HG03066 (cell line): Measurements from ENCODE around the gene UCP3.

Experiments
- ATAC-seq: cut with Tn5 transposase; IDR thresholded peaks from one replicate; pipeline ENCODE4 v1.9.1; 2021; ENCODE audit warnings: low read depth; ENCODE audit not compliant: unreplicated experiment

The UCP3 gene

DNA sequence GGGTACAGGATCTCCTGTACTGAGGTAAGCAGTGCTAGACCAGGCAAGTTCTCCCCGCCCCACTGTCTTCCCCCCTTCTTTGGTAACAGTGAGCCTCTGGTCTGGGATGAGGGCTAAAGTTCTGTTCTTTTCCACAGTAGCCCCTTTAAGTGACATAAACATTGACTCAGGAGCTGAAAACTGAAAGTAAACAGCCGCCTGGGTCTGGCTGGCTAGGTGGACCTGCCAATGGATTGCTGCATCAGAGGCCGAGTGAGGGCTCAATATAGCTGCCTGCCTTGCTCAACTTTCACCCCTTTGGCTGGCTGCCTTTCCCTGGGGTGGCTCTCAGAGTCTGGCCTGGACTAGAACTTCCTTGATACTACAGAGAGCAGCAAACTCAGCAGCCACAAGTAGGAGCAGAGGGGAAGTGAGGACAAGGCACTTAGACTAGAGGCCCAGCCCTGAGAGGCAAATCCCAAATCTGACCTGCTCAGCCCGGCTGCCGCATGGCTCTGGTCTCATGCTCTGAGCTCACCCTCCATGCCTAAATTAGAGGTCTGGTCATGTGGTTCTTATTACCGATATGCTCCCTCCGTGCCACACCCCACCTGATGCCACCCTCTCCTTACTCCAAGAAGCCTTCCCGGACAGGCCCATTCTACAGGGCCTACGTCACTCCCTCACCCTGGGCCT lies 9.6 kb upstream of the UCP3 start:
- no peak for ATAC-seq

- ATAC-seq, result no peak
Observed at GRCh38 chr11:74017631-74018030, 8.7 kb upstream of the UCP3 start.

DNA sequence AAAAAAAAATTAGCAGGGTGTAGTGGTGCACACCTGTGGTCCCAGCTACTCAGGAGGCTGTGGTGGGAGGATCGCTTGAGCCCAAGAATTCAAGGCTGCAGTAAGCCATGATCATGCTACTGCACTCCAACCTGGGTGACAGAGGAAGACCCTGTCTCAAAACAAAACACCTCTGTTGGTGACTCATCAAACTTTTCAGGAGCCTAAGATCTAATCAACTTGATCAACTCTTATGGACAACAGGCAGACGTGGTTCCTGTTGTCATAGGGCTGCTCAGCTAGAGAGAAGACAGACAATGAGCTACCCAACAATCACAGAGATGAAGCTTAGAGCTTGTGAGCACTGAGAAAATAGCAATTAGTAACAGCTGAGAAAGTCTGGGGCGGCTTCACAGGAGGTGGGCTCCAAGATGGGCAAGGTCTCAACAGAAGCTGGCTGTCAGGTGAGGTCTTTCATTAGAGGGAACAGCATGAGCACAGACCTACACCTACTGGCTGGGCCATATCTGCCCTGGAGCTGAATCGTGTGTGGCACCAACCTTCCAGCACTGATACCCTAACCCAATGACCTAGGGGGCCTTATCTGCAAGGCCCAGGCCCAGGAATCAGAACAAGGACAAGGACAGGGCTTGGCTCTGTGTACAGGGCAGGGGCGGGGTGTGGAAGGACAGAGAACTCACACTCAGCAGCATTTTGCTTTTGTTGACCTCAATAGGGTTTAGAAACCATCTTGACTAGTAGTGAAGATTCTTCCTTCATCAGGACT lies 7.2 kb upstream of the UCP3 start:
- no peak for ATAC-seq

DNA sequence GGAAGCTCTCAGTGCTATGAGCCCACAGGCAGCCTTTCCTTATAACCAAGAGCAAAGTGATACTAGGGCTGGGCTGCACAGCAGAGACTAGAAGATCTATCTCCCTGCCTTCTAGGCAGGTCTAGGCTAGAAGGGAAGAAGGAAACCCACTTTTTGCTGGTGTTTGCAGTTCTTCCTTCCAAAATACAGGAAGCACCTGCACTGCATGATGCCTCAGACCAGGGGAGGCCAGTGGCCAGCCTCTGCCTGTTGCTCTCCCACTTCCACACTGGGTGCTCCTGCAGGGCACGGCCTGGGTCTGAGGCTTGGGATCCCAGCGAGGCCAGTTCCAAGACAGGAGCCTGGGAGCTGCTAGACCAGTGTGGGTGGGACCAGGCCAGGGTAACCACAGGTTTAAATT lies 6.0 kb upstream of the UCP3 start:
- ATAC-seq, result no peak

DNA sequence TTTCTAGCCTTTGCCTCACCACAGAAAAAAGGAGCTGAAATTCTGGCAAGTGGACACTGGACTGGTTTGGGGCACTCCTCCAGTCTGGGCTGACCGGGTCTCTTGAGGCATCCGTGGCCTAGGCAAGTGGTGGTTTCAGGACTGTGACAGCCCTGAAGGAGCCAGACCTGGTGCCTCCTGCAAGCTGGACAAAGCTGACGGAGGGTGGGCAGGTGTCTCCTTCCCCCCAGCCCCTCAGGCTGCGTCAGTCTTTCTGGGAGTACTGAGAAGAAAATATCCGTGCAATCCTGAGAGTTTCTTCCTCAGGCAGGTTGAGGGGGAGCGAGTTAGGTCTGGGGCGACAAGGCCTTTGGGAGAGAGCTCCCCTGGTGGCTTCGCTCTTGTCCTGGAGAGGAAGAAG lies 4.3 kb upstream of the UCP3 start:
- no peak for ATAC-seq

- no peak for ATAC-seq
Observed at GRCh38 chr11:74012074-74012809, 3.4 kb upstream of the UCP3 start.

DNA sequence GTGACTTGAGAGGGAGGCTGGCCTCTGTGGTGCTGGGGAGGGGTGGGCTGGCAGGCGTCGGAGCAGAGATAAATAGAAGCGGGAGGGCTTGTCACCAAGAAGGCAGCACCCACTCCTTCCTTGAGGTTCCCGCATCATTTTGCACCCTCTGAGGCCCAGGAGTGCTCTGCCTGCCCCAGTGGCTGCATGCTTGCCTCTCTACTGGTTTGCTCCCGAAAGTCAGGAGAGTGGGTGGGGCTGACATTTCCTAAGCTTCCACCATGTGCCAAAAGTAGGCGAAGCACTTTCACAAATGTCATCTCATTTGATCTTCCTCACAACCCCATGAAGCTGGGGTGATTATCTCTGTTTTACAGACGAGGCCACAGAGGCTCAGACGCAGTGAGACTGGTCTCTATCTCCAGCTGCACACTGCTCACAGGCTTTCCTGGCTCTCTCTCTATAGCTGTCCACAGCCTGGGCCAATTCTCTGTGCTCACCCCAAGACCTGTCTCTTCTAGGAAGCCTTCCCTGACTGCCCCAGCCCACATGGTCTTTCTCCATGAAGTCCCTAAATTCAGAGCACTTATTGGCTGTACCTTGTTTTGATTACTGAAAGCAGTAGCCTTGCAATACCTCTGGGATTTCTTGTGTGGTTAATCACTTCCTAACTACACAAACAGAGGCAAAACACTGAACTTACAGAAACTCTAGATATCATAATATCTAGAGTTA lies 2.6 kb upstream of the UCP3 start:
- ATAC-seq, result peak; percentile 58

DNA sequence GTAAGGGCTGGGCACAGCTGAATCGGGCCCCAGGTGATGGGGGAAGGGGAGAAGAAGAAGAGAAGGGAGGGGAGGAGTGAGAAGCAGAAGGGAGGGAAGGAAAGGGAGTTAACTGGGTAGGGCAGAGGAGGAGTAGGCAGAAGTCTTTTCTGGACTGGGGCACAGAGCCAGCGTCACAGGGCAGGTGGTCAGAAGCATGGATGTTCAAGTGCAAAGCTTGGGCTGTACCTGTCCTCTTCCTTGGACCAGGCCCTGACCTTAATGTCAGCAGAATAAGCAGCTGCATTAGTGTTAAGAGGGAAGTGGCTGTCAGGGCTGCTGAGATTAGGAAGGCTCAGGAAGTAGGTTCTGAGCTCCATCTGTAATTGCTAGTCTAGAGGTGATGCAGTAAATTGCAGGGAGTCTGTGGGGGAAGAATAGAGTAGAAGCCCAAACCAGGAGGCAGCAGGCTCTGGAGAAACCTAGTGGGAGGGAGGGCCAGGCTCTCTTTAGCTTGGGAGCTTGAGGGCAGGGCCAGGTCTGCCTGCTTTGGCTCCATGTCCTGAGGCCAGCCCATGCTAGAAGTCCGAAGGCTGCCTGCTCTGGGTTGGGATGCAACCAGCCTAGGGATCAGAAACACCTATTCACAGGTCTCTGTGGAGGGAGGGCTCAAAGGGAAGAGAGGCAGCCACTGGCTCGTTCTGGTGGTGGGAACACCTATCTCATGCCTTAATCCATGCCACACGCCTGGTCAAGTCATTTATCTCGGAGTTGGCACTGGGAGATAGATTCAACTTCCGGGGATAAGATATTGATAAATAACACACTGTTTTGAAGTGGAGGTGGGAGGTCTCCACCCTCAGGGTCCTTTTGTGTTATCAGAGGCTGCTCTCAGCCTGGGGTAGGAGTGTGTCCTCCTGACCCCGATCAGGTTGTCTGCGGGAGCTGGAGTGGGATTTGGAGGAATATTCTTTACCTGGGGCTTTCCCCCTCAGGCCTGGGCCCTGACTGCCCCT lies 1.7 kb upstream of the UCP3 start:
- ATAC-seq, result no peak

- no peak for ATAC-seq
Observed at GRCh38 chr11:74009675-74010305, 905 bp upstream of the UCP3 start.

- ATAC-seq, result no peak
Observed at GRCh38 chr11:74009230-74009547, 304 bp upstream of the UCP3 start.

- no peak for ATAC-seq
Observed at GRCh38 chr11:74007691-74008372, 1.1 kb downstream of the UCP3 start.

DNA sequence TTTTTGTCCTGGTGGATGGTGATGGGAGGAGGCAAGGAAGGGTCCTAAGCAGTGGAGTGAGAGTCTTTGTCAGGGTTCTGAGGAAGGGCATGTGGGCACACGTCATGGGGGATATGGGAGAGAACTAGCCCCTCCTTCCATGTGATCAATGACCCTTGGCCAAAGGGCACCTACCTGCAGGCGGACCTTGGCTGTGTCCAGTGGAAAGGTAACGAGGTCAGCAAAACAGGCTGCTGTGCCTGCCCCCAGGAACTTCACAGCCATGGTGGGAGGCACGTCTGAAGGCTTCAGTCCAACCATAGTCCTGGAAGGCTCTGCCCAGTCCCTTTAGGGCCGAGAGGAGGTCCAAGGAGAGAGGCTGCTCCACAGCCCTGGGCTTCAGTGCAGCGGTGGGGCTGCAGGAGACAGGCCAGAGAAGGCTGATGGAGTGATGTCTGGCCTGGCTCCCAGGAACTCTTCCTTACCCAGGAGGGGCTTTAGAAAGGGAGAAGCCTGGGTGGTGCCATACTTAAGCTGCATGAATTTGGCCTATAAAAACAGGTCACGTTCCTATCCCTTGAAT lies 2.1 kb downstream of the UCP3 start:
- ATAC-seq, result no peak

DNA sequence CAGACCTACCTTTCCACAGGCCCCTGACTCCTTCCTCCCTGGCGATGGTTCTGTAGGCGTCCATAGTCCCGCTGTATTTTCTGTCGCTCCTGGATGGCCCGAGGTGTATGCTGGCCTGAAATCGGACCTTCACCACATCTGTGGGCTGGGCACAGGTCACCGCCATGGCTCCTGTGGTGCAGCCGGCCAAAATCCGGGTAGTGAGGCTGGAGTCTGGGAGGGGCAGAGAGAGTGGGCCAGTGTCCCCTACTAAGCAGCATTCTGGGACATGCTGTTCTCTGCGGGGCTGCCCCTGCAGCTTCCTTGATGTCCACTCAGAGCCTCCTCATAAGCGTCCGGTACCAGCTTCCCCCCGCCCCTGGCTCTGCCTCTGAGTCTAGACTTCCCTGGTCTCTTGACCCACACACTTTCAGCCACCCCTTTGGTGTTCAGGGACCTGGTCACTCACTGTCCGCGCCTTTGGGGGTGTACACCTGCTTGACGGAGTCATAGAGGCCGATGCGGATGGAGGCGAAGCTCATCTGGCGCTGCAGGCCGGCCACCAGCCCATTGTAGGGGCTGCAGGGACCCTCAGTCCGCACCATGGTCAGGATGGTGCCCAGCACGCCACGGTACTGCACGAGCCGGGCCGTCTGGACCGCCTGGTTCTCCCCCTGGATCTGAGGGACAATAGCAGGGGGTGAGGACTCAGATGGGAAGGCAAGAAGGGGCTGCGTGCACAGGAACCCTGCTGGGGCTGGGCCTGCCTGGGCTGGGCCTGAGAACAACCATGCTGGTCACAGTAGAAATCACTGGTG lies 3.0 kb downstream of the UCP3 start:
- no peak for ATAC-seq

DNA sequence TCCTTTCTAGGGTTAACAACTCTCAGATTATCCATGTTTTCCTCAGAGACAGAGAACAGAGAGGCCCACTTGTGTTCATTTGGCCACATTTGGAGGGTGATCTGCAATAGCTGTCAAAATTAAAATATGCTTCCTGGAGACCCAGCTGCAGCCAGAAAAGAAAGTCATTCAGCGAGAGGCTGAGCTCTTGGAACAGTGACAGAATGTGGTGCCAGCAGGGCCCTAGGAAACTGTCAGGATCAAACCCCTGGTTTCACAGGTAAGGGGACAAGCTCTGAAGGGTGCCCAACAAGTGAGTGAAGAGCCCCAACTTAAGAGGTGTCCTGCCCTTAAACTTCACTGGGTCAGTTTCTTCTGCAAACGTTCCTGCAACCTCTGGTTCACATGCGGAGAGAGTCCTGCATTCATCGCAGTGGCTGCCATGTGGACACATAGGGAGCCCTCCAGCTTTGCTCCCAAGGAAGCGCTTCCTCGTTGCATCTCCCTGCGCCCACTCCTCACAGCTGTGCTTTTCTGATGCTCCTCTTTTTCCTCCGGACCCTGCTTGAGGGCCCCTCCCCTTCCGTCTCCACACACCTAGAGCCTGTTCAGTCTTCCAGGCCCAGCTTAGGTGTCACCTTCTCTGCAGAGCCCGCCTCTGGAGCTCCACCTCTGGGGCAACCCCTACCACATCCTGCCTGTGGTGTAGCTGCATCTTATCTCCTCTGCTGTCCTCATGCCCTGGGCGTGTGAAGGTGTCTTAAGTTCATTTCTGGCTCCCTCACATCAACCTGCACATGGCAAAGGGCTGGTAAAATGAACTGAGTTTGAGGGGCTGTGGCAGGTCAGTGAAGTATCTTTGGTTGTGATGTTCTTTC lies 3.9 kb downstream of the UCP3 start:
- no peak for ATAC-seq

GRCh38 chr11:74004046-74004695 lies 4.7 kb downstream of the UCP3 start:
- ATAC-seq, result no peak

DNA sequence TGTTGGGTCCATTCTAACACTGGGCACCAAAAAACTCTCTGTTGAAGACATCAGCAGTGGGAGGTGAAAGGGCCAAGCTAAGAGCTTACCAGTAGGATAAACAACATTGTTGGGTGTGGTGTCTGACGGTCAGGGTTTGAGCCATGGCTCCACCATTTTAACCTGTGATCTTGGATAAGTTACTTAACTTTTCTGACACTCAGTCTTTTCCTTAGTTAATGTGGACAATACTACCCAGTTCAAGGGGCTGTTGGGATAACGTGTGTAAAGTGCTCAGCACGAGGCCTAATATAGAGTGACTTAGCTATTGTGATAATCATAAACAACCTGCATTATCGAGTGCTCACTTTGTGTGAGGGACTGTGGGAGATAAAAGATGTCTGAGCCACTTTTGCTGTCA lies 6.1 kb downstream of the UCP3 start:
- ATAC-seq, result no peak
